ENCODE results near the gene MPP1. TPM values are rescaled to one million over a fixed set of nuclear protein-coding genes. Genes with fewer than 3 reads are reported as not detected.
A peak's percentile ranks its signal among the peaks of the same experiment; 100 is the strongest.

The MPP1 gene
- total RNA-seq, 1 donor from 2014 or later = 9.2 TPM

- Mint-ChIP-seq H3K4me1 (no peaks in the 10 kb centered on the region), H3K36me3 (no peaks in the 10 kb centered on the region), H3K4me3 (no peak overlapping the region), H3K27me3 (ENCODE audit: low read depth) (peaks cover 7% of the 10 kb centered on the region), H3K9me3 (peaks cover 33% of the 10 kb centered on the region), H3K27ac (no peak overlapping the region)
- DNase-seq (ENCODE audit: low spot score in 2 of 2, unreplicated experiment in 2 of 2) = no peak
- TF ChIP-seq CTCF (IDR thresholded peaks at IDR 0.05; ENCODE audit: unreplicated experiment) = no peak
Measured at GRCh38 chrX:154742613-154743012, 62.7 kb downstream of the MPP1 start.

- Mint-ChIP-seq H3K36me3 (no peaks in the 10 kb centered on the region), H3K27me3 (ENCODE audit: low read depth) (peaks cover 7% of the 10 kb centered on the region), H3K27ac (no peak overlapping the region), H3K9me3 (peaks cover 32% of the 10 kb centered on the region), H3K4me1 (peaks cover 3% of the 10 kb centered on the region), H3K4me3 (no peak overlapping the region)
- TF ChIP-seq CTCF (IDR thresholded peaks at IDR 0.05; ENCODE audit: unreplicated experiment) = no peak
- DNase-seq (ENCODE audit: low spot score in 2 of 2, unreplicated experiment in 2 of 2) = no peak
Measured at GRCh38 chrX:154739952-154740465, 65.3 kb downstream of the MPP1 start.

- no peak for DNase-seq (ENCODE audit: low spot score in 2 of 2, unreplicated experiment in 2 of 2)
- Mint-ChIP-seq H3K27ac (no peak overlapping the region), H3K4me3 (no peak overlapping the region), H3K4me1 (peaks cover 6% of the 10 kb centered on the region), H3K9me3 (peaks cover 23% of the 10 kb centered on the region), H3K27me3 (ENCODE audit: low read depth) (peaks cover 7% of the 10 kb centered on the region), H3K36me3 (no peaks in the 10 kb centered on the region)
- no peak for TF ChIP-seq CTCF (IDR thresholded peaks at IDR 0.05; ENCODE audit: unreplicated experiment)
Measured at GRCh38 chrX:154738011-154738738, 67.1 kb downstream of the MPP1 start.

GRCh38 chrX:154737136-154737535 is 68.1 kb downstream of the MPP1 start:
- peaks cover 16% of the 10 kb centered on the region for H3K9me3 Mint-ChIP-seq
- no peak overlapping the region for H3K27ac Mint-ChIP-seq
- H3K4me1 Mint-ChIP-seq = peaks cover 6% of the 10 kb centered on the region
- no peak for DNase-seq (ENCODE audit: low spot score in 2 of 2, unreplicated experiment in 2 of 2)
- peaks cover 7% of the 10 kb centered on the region for H3K27me3 Mint-ChIP-seq (ENCODE audit: low read depth)
- no peak for TF ChIP-seq CTCF (IDR thresholded peaks at IDR 0.05; ENCODE audit: unreplicated experiment)
- no peaks in the 10 kb centered on the region for H3K36me3 Mint-ChIP-seq
- no peak overlapping the region for H3K4me3 Mint-ChIP-seq

GRCh38 chrX:154735695-154736393 is 69.4 kb downstream of the MPP1 start:
- Mint-ChIP-seq H3K36me3 (no peaks in the 10 kb centered on the region), H3K27me3 (ENCODE audit: low read depth) (peaks cover 7% of the 10 kb centered on the region), H3K9me3 (peaks cover 26% of the 10 kb centered on the region), H3K4me1 (peaks cover 6% of the 10 kb centered on the region), H3K27ac (peak overlapping the region; percentile 23), H3K4me3 (no peak overlapping the region)
- no peak for TF ChIP-seq CTCF (IDR thresholded peaks at IDR 0.05; ENCODE audit: unreplicated experiment)
- DNase-seq (ENCODE audit: low spot score in 2 of 2, unreplicated experiment in 2 of 2) = no peak
